Cardiac septum (tissue), 1 donor: ENCODE data around the gene CRB3. TPM values are rescaled to one million over a fixed set of nuclear protein-coding genes. Genes with fewer than 3 reads are reported as not detected.

ENCODE experiments used
- DNase-seq: peaks from one replicate; pipeline ENCODE4 v3.0.0-alpha.2; 2020; ENCODE audit warnings: low spot score
- intact Hi-C: fragments of 100-400 bp; cut with DNase I; formaldehyde crosslinking; loops from one replicate; pipeline ENCODE4 v1.14.0; 2022
- microRNA-seq: library from miRNA; unstranded; fragments of <30 nt; microRNA quantifications from one replicate; pipeline ENCODE4 v1.2.0, GENCODE V29; 2020
- total RNA-seq: library from RNA; stranded (reverse); fragmentation: NEBNext Ultra II Directional; extraction: Animal tissue kit (Norgen Biotek cat#: 25700); gene quantifications from one replicate; pipeline ENCODE4 v1.2.1, GENCODE V29; 2021
- donor health status: DM: no; HTN: no; CAD: no.

Gene CRB3
- total RNA-seq, 1 donor from 2014 or later: not detected

GRCh38 chr19:6509118-6509971 is 45.3 kb downstream of the CRB3 start:
- intact Hi-C loops: no loop called here
- no peak for DNase-seq

- DNase-seq: no peak
- intact Hi-C loops: no loop called here
Measured at GRCh38 chr19:6510618-6511017, 46.5 kb downstream of the CRB3 start.

GRCh38 chr19:6514089-6514488 is 50.0 kb downstream of the CRB3 start:
- no peak for DNase-seq
- intact Hi-C loops: no loop called here

GRCh38 chr19:6514926-6515544 is 51.0 kb downstream of the CRB3 start:
- no peak for DNase-seq
- intact Hi-C loops: loop anchor here (5.0 kb wide), 2 partner anchors 222 to 347 kb away; partner anchors contain the start of genes GPR108 and TRIP10

- intact Hi-C loops: loop anchor here (5.0 kb wide), 2 partner anchors 221 to 346 kb away; partner anchors contain the start of genes GPR108 and TRIP10
Measured at GRCh38 chr19:6516018-6516658, 52.1 kb downstream of the CRB3 start.

More at GRCh38 chr19:6516018-6516658, 52.1 kb downstream of the CRB3 start:
- peak; percentile 94 for DNase-seq

Small RNAs within 50 kb of the gene (microRNA-seq; reads per million reads assigned to microRNA genes)
- gene MIR3940: 1.8 reads per million

Other genes starting within 250 kb of the CRB3 start
- gene MLLT1, start 184.3 kb upstream of the CRB3 start, total RNA-seq: 30.6 TPM
- not detected for gene ACER1, start 130.7 kb upstream of the CRB3 start, total RNA-seq
- gene CLPP, start 102.7 kb upstream of the CRB3 start, total RNA-seq: 59.3 TPM
- 130 TPM for gene ALKBH7, start 91.5 kb upstream of the CRB3 start, total RNA-seq
- gene PSPN, start 88.3 kb upstream of the CRB3 start, total RNA-seq: 0.70 TPM
- gene GTF2F1, start 71.1 kb upstream of the CRB3 start, total RNA-seq: 30.9 TPM
- 87.6 TPM for gene KHSRP, start 39.5 kb upstream of the CRB3 start, total RNA-seq
- 0.83 TPM for gene SLC25A41, start 30.5 kb upstream of the CRB3 start, total RNA-seq
- gene SLC25A23, start 4.5 kb upstream of the CRB3 start, total RNA-seq: 143 TPM
- 0.78 TPM for gene DENND1C, start 17.5 kb downstream of the CRB3 start, total RNA-seq
- 0.40 TPM for gene TUBB4A, start 38.0 kb downstream of the CRB3 start, total RNA-seq
- gene TNFSF9, start 66.8 kb downstream of the CRB3 start, total RNA-seq: not detected
- not detected for gene CD70, start 126.9 kb downstream of the CRB3 start, total RNA-seq
- gene TNFSF14, start 205.9 kb downstream of the CRB3 start, total RNA-seq: 0.35 TPM